OCI-LY3 (cell line): ENCODE measurements around the gene FCN1.

Experiments used
- CTCF ChIP-seq: fragments of 200-600, 300-600 bp; sonication (generic); IDR thresholded peaks from 2 replicates; pipeline ENCODE4 v1.5.1; 2014; ENCODE audit warnings: antibody characterized with exemption, low read length, low read depth
- EZH2phosphoT487 ChIP-seq: fragments of 200-600 bp; shearing (Covaris generic); IDR thresholded peaks from 2 replicates; pipeline ENCODE4 v1.6.1; 2018; ENCODE audit warnings: antibody characterized with exemption, mixed run types, low read depth

GRCh38 chr9:134884492-134884891 is 33.2 kb downstream of the FCN1 start:
- TF ChIP-seq CTCF (no peak), EZH2phosphoT487 (no peak)
